Astrocyte (in vitro differentiated cells and primary cell): ENCODE data around the gene PTPRU. TPM values are rescaled to one million over a fixed set of nuclear protein-coding genes. Genes with fewer than 3 reads are reported as not detected.

ENCODE experiments used
- DNase-seq: peaks from one replicate; pipeline ENCODE4 v3.0.0-alpha.2; 2010; ENCODE audit warnings: low read depth
- FAIRE-seq: peaks from 2 replicates; lab custom pipeline; 2011; peaks lifted over from hg19 to GRCh38; lab: Jason Lieb, UNC
- H2AFZ ChIP-seq: 2 replicates; pipeline ENCODE4 v1.6.0; 2012; ENCODE audit warnings: low read depth, low read length, inconsistent platforms
- H3K27ac ChIP-seq: 2 replicates; pipeline ENCODE4 v1.5.1; 2011; ENCODE audit warnings: low read depth, low read length, inconsistent platforms
- H3K27me3 ChIP-seq: 2 replicates; pipeline ENCODE4 v1.6.0; 2011; ENCODE audit warnings: low read length, inconsistent platforms; ENCODE audit not compliant: insufficient read depth
- H3K36me3 ChIP-seq: 2 replicates; pipeline ENCODE4 v1.5.1; 2011; ENCODE audit warnings: low read length, inconsistent platforms; ENCODE audit not compliant: insufficient read depth
- H3K4me1 ChIP-seq: 2 replicates; pipeline ENCODE4 v1.5.1; 2011; ENCODE audit warnings: low read length, inconsistent platforms; ENCODE audit not compliant: insufficient read depth
- H3K4me2 ChIP-seq: 2 replicates; pipeline ENCODE4 v1.6.0; 2012; ENCODE audit warnings: low read length, inconsistent platforms
- H3K4me3 ChIP-seq: 2 replicates; pipeline ENCODE4 v1.5.1; 2011; ENCODE audit warnings: low read depth, mild to moderate bottlenecking, low read length, inconsistent platforms; ENCODE audit not compliant: insufficient read depth
- H3K79me2 ChIP-seq: 2 replicates; pipeline ENCODE4 v1.6.0; 2012; ENCODE audit warnings: mild to moderate bottlenecking, low read length, inconsistent platforms; ENCODE audit not compliant: insufficient read depth
- H3K9ac ChIP-seq: 2 replicates; pipeline ENCODE4 v1.6.0; 2012; ENCODE audit warnings: mild to moderate bottlenecking, low read length, inconsistent platforms
- H3K9me3 ChIP-seq: 2 replicates; pipeline ENCODE4 v1.5.1; 2012; ENCODE audit warnings: low read depth, mild to moderate bottlenecking, low read length, inconsistent platforms; ENCODE audit not compliant: insufficient read depth
- H4K20me1 ChIP-seq: 2 replicates; pipeline ENCODE4 v1.6.0; 2012; ENCODE audit warnings: low read length, inconsistent platforms; ENCODE audit not compliant: insufficient read depth
- H3K27ac Mint-ChIP-seq: one replicate; pipeline ENCODE4 v1.8.0; 2021; ENCODE audit warnings: mild to moderate bottlenecking, mixed read lengths; ENCODE audit not compliant: unreplicated experiment
- H3K27me3 Mint-ChIP-seq: one replicate; pipeline ENCODE4 v1.8.0; 2021; ENCODE audit warnings: low read depth, mixed read lengths; ENCODE audit not compliant: unreplicated experiment
- H3K36me3 Mint-ChIP-seq: one replicate; pipeline ENCODE4 v1.8.0; 2021; ENCODE audit warnings: low read depth, mixed read lengths; ENCODE audit not compliant: unreplicated experiment
- H3K4me1 Mint-ChIP-seq: one replicate; pipeline ENCODE4 v1.8.0; 2021; ENCODE audit warnings: low read depth, mixed read lengths; ENCODE audit not compliant: unreplicated experiment
- H3K4me3 Mint-ChIP-seq: one replicate; pipeline ENCODE4 v1.8.0; 2021; ENCODE audit warnings: mild to moderate bottlenecking, moderate library complexity, mixed read lengths; ENCODE audit not compliant: unreplicated experiment
- H3K9me3 Mint-ChIP-seq: one replicate; pipeline ENCODE4 v1.8.0; 2021; ENCODE audit warnings: mild to moderate bottlenecking, mixed read lengths; ENCODE audit not compliant: unreplicated experiment
- EZH2 ChIP-seq: IDR thresholded peaks from 2 replicates; pipeline ENCODE4 v1.6.1; 2012; ENCODE audit warnings: mild to moderate bottlenecking, low read length, inconsistent platforms; ENCODE audit not compliant: insufficient read depth
- total RNA-seq: library from RNA; stranded (reverse); gene quantifications from 2 replicates; pipeline ENCODE4 v1.2.1, GENCODE V29; 2021
- TF ChIP-seq, protein P1 (sequence below): IDR thresholded peaks from 2 replicates; pipeline ENCODE4 v1.5.1; 2011; ENCODE audit warnings: low read depth, mild to moderate bottlenecking, inconsistent platforms, low read length, moderate library complexity; ENCODE audit not compliant: insufficient read depth

Gene PTPRU
- total RNA-seq, 1 donor from 2014 or later, result 36.6 TPM

DNA sequence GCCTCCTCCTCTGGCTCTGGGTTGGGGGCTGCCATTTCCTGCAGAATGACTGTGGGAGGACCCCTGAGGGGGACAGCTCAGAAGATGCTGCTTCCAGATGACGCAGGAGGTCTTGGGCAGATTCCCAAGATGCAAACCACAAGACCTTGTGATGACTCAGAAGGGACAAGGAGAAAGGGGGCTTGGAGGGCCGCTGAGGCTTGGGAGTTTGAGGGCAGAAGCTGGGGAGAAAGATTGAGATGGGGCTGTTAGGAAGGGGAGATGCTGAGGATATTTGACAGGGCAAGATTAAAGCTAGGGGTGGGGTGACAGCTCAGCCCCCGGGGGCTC is 7.5 kb downstream of the PTPRU start:
- peak; percentile 84 for DNase-seq
- Histone ChIP-seq H3K79me2 (peaks cover 64% of the 10 kb centered on the region), H3K4me3 (no peak overlapping the region), H3K4me1 (peaks cover 32% of the 10 kb centered on the region), H3K27me3 (no peaks in the 10 kb centered on the region), H3K27ac (peak overlapping the region; percentile 27), H3K9ac (peak overlapping the region; percentile 53), H4K20me1 (peaks cover 36% of the 10 kb centered on the region), H2AFZ (no peak overlapping the region), H3K9me3 (no peaks in the 10 kb centered on the region), H3K36me3 (no peaks in the 10 kb centered on the region), H3K4me2 (peak overlapping the region; percentile 78)
- peaks cover 3% of the 10 kb centered on the region for H3K27me3 Mint-ChIP-seq
- no peak for TF ChIP-seq EZH2
- TF ChIP-seq, protein P1, sequence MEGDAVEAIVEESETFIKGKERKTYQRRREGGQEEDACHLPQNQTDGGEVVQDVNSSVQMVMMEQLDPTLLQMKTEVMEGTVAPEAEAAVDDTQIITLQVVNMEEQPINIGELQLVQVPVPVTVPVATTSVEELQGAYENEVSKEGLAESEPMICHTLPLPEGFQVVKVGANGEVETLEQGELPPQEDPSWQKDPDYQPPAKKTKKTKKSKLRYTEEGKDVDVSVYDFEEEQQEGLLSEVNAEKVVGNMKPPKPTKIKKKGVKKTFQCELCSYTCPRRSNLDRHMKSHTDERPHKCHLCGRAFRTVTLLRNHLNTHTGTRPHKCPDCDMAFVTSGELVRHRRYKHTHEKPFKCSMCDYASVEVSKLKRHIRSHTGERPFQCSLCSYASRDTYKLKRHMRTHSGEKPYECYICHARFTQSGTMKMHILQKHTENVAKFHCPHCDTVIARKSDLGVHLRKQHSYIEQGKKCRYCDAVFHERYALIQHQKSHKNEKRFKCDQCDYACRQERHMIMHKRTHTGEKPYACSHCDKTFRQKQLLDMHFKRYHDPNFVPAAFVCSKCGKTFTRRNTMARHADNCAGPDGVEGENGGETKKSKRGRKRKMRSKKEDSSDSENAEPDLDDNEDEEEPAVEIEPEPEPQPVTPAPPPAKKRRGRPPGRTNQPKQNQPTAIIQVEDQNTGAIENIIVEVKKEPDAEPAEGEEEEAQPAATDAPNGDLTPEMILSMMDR, result no peak
- peaks cover 29% of the 10 kb centered on the region for H3K4me1 Mint-ChIP-seq
- no peaks in the 10 kb centered on the region for H3K9me3 Mint-ChIP-seq
- no peak overlapping the region for H3K4me3 Mint-ChIP-seq
- H3K27ac Mint-ChIP-seq, result no peak overlapping the region
- H3K36me3 Mint-ChIP-seq, result peaks cover 3% of the 10 kb centered on the region
- no peak for FAIRE-seq

DNA sequence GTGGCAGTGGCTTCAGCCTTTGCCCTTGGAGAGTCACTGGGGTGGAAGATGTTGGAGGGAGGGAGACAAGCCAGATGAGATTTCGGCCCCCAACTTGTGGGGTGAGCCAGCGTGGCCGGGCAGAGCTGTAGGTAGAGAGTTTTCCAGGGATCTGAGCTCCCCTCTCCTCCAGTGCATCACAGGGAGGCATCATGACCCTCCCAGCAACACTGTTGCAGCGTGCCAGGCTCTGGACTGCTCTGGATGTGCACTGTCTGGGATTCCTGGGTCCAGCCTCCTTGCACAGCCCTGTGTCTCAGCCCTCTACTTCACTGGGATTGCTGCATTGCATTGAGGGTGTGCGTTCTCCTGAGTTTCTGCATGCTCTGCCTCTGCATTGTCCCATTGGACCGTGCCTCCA is 8.9 kb downstream of the PTPRU start:
- Mint-ChIP-seq H3K4me3 (no peak overlapping the region), H3K27me3 (peaks cover 3% of the 10 kb centered on the region), H3K4me1 (peaks cover 29% of the 10 kb centered on the region), H3K36me3 (peaks cover 3% of the 10 kb centered on the region), H3K27ac (no peak overlapping the region), H3K9me3 (no peaks in the 10 kb centered on the region)
- Histone ChIP-seq H3K27me3 (no peaks in the 10 kb centered on the region), H3K27ac (no peak overlapping the region), H3K9me3 (no peaks in the 10 kb centered on the region), H3K79me2 (peaks cover 50% of the 10 kb centered on the region), H4K20me1 (peaks cover 26% of the 10 kb centered on the region), H3K9ac (no peak overlapping the region), H3K36me3 (no peaks in the 10 kb centered on the region), H3K4me3 (no peak overlapping the region), H3K4me2 (no peak overlapping the region), H3K4me1 (peaks cover 43% of the 10 kb centered on the region), H2AFZ (no peak overlapping the region)
- TF ChIP-seq, protein P1, result no peak
- TF ChIP-seq EZH2, result no peak
- FAIRE-seq, result no peak
- DNase-seq, result no peak

DNA sequence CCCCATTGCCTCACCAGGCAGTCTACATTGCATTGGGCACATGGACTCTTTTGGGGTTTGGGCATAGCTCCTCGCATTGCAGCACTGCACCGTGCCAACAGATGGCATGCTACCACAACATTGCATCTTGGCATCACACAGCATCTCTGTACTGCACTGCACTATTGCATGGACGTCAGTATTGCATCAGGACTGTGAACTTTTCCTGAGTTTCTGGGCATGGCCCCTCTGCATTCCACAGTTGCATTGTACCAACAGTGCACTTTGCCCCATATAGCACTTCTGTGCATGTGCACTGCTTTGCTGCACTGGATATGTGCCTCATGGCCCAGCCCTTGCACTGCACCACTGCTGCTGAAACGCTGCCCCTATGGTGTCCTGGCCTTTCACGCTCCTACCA is 9.6 kb downstream of the PTPRU start:
- FAIRE-seq (no peak), DNase-seq (no peak)
- Histone ChIP-seq H3K9me3 (no peaks in the 10 kb centered on the region), H3K27me3 (no peaks in the 10 kb centered on the region), H3K4me3 (no peak overlapping the region), H3K9ac (no peak overlapping the region), H2AFZ (no peak overlapping the region), H3K79me2 (peaks cover 49% of the 10 kb centered on the region), H3K4me1 (peaks cover 46% of the 10 kb centered on the region), H3K36me3 (no peaks in the 10 kb centered on the region), H3K27ac (no peak overlapping the region), H4K20me1 (peaks cover 26% of the 10 kb centered on the region), H3K4me2 (no peak overlapping the region)
- Mint-ChIP-seq H3K9me3 (no peaks in the 10 kb centered on the region), H3K36me3 (peaks cover 3% of the 10 kb centered on the region), H3K4me3 (no peak overlapping the region), H3K27ac (no peak overlapping the region), H3K4me1 (peaks cover 28% of the 10 kb centered on the region), H3K27me3 (peaks cover 3% of the 10 kb centered on the region)
- no peak for TF ChIP-seq EZH2
- TF ChIP-seq, protein P1, result peak; percentile 44
